Activated CD4-positive, alpha-beta T cell treated with anti-CD3 and anti-CD28 coated beads, Interleukin-2, amount 50 U/mL, for 4 hours (primary cell): ENCODE results near the gene NEUROG1.

Source experiments
- DNase-seq, 2 experiments: peaks; one replicate each; pipeline ENCODE4 v3.0.0-alpha.2; 2020

NEUROG1 gene

GRCh38 chr5:135491552-135492318 is 44.0 kb downstream of the NEUROG1 start:
- no peak for DNase-seq

GRCh38 chr5:135491038-135491551 is 44.7 kb downstream of the NEUROG1 start:
- no peak for DNase-seq

- DNase-seq: no peak
Measured at GRCh38 chr5:135490245-135491037, 45.3 kb downstream of the NEUROG1 start.

- no peak for DNase-seq
Measured at GRCh38 chr5:135489466-135490244, 46.1 kb downstream of the NEUROG1 start.

GRCh38 chr5:135488727-135489465 is 46.9 kb downstream of the NEUROG1 start:
- DNase-seq: no peak

GRCh38 chr5:135487839-135488514 is 47.8 kb downstream of the NEUROG1 start:
- DNase-seq: no peak

- no peak for DNase-seq
Measured at GRCh38 chr5:135487037-135487395, 48.7 kb downstream of the NEUROG1 start.

- DNase-seq: no peak
Measured at GRCh38 chr5:135486131-135487036, 49.4 kb downstream of the NEUROG1 start.

GRCh38 chr5:135484674-135485086 is 51.1 kb downstream of the NEUROG1 start:
- no peak for DNase-seq
